ENCODE measurements around the gene MEP1B.

The MEP1B gene

GRCh38 chr18:32242395-32242794, 52.6 kb downstream of the MEP1B start:
- no peak for TF ChIP-seq CTCF (IDR thresholded peaks at IDR 0.05; ENCODE audit: low read depth, low read length)
- no peak for DNase-seq (ENCODE audit: extremely low read depth, low read depth)

- no peak for TF ChIP-seq CTCF (IDR thresholded peaks at IDR 0.05; ENCODE audit: low read depth, low read length)
- no peak for DNase-seq (ENCODE audit: extremely low read depth, low read depth)
Measured at GRCh38 chr18:32243358-32243757, 53.5 kb downstream of the MEP1B start.

DNA sequence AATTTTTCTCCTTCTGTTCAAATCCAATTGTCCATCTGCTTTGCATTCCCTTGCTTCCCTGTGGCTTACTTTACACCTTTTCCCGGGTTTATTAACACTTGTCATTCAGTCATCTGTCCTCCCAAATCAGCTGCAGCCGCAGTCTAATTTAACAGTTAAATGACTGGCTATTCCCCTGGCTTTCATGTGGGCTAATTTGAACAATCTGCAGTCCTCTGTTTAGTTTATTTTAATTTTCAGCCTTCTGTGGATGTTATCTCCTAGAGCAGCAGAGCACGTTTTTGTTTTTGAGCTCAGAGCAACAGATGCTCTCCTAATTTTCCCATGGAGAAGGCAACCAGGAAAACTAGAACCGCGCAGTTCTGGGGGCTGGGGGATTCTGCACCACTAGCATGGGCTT, 55.0 kb downstream of the MEP1B start:
- DNase-seq (ENCODE audit: extremely low read depth, low read depth), result no peak
- TF ChIP-seq CTCF (IDR thresholded peaks at IDR 0.05; ENCODE audit: low read depth, low read length), result no peak

DNA sequence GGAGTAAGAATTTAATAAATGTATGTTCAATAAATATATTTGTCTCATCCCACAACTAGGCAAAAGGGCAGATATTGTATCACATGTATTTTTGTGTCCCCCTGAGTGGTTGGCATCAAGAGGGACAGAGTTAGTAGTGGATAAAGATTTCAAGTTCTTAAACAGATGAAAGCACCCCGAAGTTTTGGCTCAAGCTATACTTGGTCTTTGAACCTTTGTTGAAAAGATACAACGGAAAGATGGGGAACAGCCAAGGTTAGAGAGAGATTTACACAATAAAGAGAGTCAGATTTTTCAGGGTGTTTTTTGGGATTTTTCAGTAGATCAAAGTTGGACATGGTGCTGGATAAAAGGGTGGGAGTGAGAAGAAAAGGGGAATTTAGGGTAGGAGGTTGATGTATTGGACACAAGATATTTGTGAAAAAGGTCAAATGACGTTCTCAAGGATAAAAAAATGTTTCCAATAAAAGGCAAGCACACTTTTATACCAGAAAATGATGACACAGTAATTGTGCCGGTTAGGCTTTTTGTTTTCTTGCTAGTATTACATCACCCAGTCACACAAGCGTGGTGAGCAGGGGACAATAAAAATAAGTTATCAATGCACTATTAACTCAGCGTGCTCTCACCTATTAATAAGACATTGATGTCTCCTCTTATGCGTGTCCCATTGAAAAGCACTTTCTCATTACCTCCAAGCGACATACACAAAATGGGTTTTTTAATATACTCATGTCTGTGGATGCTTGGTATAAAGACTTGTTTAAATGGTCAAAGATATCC, 59.5 kb downstream of the MEP1B start:
- TF ChIP-seq CTCF (IDR thresholded peaks at IDR 0.05; ENCODE audit: low read depth, low read length), result no peak

GRCh38 chr18:32251466-32251865, 61.6 kb downstream of the MEP1B start:
- no peak for DNase-seq (ENCODE audit: extremely low read depth, low read depth)
- TF ChIP-seq CTCF (IDR thresholded peaks at IDR 0.05; ENCODE audit: low read depth, low read length), result no peak

More for the DNA sequence above, 59.5 kb downstream of the MEP1B start:
- DNase-seq (ENCODE audit: extremely low read depth, low read depth), result no peak

DNA sequence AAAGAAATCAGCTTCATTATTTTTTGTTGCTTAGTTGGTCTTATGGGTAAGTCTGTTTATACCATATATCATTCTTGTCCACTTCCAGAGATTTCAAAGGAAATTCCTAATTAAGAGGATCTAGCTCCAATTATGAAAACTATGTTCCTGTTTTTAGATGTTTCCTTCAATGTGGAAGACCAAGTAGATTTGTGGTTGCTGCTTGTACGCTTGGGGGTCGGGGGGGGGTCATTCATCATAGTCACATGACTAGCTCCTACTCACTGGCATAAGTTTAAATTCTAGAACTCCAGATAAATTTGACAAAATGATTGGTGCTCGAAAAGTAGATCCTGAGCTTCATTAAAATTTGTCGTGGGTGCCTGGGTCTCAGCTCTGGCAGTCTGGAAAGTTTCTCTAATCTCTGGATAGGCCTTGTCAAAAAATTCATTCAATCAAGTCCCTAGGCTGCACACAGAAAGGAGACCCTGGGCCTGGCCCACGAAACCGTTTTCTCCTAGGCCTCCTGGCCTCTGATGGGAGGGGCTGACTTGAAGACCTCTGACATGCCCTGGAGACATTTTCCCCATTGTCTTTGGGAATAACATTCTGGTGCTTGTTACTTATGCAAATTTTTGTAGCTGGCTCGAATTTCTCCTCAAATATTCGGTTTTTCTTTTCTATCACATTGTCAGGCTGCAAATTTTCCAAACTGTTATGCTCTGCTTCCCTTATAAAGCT, 62.5 kb downstream of the MEP1B start:
- no peak for TF ChIP-seq CTCF (IDR thresholded peaks at IDR 0.05; ENCODE audit: low read depth, low read length)
- no peak for DNase-seq (ENCODE audit: extremely low read depth, low read depth)

GRCh38 chr18:32255570-32255969, 65.7 kb downstream of the MEP1B start:
- no peak for TF ChIP-seq CTCF (IDR thresholded peaks at IDR 0.05; ENCODE audit: low read depth, low read length)
- DNase-seq (ENCODE audit: extremely low read depth, low read depth), result no peak

All from AG09319 (cell line).